Stimulated activated naive CD8-positive, alpha-beta T cell treated with anti-CD3 and anti-CD28 coated beads, Interleukin-15, amount 100 ng/mL, for 72 hours (primary cell): ENCODE measurements around the gene LRP6.
"Not testable (repeated sequence)": the region's sequence is repeated elsewhere in the genome, so short reads cannot be mapped to it uniquely, and the experiment has no call there.

ENCODE experiments used
- ATAC-seq: fragments of 150-1000 bp; cut with Tn5 transposase; 2 replicates; pipeline ENCODE4 v1.10.0; 2021; ENCODE audit warnings: mild to moderate bottlenecking, moderate library complexity
- DNase-seq, 2 donors: peaks; one replicate each; pipeline ENCODE4 v3.0.0; 2021 to 2022
- H3K27ac Mint-ChIP-seq, 2 donors: one replicate each; pipeline ENCODE4 v1.8.0; 2022; ENCODE audit warnings: mild to moderate bottlenecking in 2 of 2, mixed read lengths in 2 of 2, moderate library complexity in 2 of 2
- H3K27me3 Mint-ChIP-seq: one replicate; pipeline ENCODE4 v1.8.0; 2022; ENCODE audit warnings: mixed read lengths
- H3K4me1 Mint-ChIP-seq: one replicate; pipeline ENCODE4 v1.8.0; 2022; ENCODE audit warnings: mild to moderate bottlenecking, mixed read lengths
- H3K4me3 Mint-ChIP-seq, 2 donors: one replicate each; pipeline ENCODE4 v1.8.0; 2022; ENCODE audit warnings: mild to moderate bottlenecking in 2 of 2, mixed read lengths in 2 of 2, moderate library complexity in 1 of 2
- H3K9me3 Mint-ChIP-seq, 2 donors: one replicate each; pipeline ENCODE4 v1.8.0; 2022; ENCODE audit warnings: mixed read lengths in 2 of 2

Gene LRP6

GRCh38 chr12:12275874-12276273 is 9.0 kb upstream of the LRP6 start:
- Mint-ChIP-seq H3K4me3 (no peak overlapping the region), H3K27me3 (no peaks in the 10 kb centered on the region), H3K9me3 (peaks cover 5 to 10% of the 10 kb centered on the region in 2 donors), H3K27ac (no peak overlapping the region), H3K4me1 (no peaks in the 10 kb centered on the region)
- ATAC-seq (no peak), DNase-seq (no peak)

- H3K27ac Mint-ChIP-seq: no peak overlapping the region
- DNase-seq (no peak), ATAC-seq (no peak)
- no peaks in the 10 kb centered on the region for H3K27me3 Mint-ChIP-seq
- no peak overlapping the region for H3K4me3 Mint-ChIP-seq
- peaks cover 5 to 10% of the 10 kb centered on the region in 2 donors for H3K9me3 Mint-ChIP-seq
- no peaks in the 10 kb centered on the region for H3K4me1 Mint-ChIP-seq
Observed at GRCh38 chr12:12273291-12273957, 6.6 kb upstream of the LRP6 start.

DNA sequence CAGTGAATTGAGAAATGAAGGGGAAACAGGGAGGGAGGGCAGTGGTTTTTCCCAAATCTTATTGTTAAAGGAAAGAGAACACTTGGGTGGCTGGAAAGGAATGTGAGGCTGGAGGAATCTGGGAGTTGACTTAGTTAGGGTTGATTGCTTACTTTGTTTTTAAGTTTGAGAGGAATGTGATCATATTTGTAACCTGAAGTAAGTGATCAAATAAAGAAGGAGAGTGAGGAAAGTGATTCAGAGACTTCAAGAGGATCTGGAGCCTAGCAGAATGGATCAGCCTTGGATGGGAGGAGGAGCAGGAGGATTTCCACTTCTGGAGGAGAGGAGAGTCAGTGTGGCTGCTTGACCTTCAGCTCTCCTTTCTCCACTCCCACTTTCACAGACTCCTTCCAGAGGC is 6.0 kb upstream of the LRP6 start:
- DNase-seq: no peak
- ATAC-seq: no peak
- H3K27ac Mint-ChIP-seq: no peak overlapping the region

DNA sequence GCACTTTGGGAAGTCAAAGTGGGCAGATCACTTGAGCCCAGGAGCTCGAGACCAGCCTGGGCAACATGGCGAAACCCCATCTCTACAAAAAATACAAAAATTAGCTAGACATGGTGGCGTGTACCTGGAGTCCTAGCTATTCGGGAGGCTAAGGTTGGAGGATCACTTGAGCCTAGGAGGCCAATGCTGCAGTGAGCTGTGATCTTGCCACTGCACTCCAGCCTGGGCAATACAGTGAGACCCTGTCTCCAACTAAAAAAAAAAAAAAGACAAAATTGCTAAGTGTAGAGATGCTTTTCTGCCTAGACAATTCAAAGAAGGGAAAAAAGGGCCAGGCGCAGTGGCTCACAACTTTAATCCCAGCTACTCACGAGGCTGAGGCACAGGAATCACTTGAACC is 3.4 kb upstream of the LRP6 start:
- no peak for ATAC-seq
- no peak overlapping the region for H3K4me3 Mint-ChIP-seq

More for the DNA sequence above, 6.0 kb upstream of the LRP6 start:
- H3K4me1 Mint-ChIP-seq: no peaks in the 10 kb centered on the region
- H3K27me3 Mint-ChIP-seq: no peaks in the 10 kb centered on the region
- H3K4me3 Mint-ChIP-seq: no peak overlapping the region
- H3K9me3 Mint-ChIP-seq: peaks cover 3 to 6% of the 10 kb centered on the region in 2 donors

GRCh38 chr12:12267742-12268200 is 927 bp upstream of the LRP6 start:
- Mint-ChIP-seq H3K9me3 (no peaks in the 10 kb centered on the region), H3K27me3 (peaks cover 28% of the 10 kb centered on the region), H3K27ac (peak overlapping the region in 1 of 2 donors; percentile 90), H3K4me1 (peaks cover 22% of the 10 kb centered on the region), H3K4me3 (peak overlapping the region; percentile 89 to 95)
- DNase-seq (no peak), ATAC-seq (no peak)

More for the DNA sequence above, 3.4 kb upstream of the LRP6 start:
- peaks cover 19% of the 10 kb centered on the region for H3K27me3 Mint-ChIP-seq
- no peak for DNase-seq
- H3K27ac Mint-ChIP-seq: peak overlapping the region in 1 of 2 donors; percentile 68
- H3K9me3 Mint-ChIP-seq: no peaks in the 10 kb centered on the region
- peaks cover 22% of the 10 kb centered on the region for H3K4me1 Mint-ChIP-seq

DNA sequence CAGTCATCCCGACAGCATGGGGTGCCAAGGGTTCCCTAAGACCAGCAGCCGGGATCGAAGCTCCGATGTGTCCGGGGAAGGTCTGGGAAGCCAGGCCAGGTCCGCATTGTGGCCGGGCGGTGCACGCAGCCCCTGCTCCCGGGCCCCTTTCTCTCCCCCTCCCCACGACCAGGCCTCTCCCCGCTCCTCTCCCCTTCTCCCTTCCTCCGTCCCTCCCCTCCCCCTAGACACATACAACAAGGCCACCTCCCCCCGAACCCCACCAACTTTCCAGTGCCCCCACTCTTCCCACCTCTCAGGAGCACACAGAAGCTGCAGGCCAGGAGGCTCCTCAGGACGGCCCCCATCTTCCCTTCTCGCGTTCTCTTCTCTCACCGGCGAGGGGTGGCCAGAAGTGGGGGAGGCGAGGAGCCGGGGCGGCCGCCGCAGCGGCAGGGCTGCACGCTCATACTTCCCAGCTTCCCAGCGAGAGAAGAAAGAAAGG is 413 bp downstream of the LRP6 start:
- H3K27me3 Mint-ChIP-seq: peaks cover 28% of the 10 kb centered on the region
- peaks cover 22% of the 10 kb centered on the region for H3K4me1 Mint-ChIP-seq
- H3K9me3 Mint-ChIP-seq: no peaks in the 10 kb centered on the region
- peak overlapping the region; percentile 89 to 95 for H3K4me3 Mint-ChIP-seq
- ATAC-seq (no peak), DNase-seq (peak in 1 of 2 donors; percentile 1)
- peak overlapping the region; percentile 80 to 90 for H3K27ac Mint-ChIP-seq

DNA sequence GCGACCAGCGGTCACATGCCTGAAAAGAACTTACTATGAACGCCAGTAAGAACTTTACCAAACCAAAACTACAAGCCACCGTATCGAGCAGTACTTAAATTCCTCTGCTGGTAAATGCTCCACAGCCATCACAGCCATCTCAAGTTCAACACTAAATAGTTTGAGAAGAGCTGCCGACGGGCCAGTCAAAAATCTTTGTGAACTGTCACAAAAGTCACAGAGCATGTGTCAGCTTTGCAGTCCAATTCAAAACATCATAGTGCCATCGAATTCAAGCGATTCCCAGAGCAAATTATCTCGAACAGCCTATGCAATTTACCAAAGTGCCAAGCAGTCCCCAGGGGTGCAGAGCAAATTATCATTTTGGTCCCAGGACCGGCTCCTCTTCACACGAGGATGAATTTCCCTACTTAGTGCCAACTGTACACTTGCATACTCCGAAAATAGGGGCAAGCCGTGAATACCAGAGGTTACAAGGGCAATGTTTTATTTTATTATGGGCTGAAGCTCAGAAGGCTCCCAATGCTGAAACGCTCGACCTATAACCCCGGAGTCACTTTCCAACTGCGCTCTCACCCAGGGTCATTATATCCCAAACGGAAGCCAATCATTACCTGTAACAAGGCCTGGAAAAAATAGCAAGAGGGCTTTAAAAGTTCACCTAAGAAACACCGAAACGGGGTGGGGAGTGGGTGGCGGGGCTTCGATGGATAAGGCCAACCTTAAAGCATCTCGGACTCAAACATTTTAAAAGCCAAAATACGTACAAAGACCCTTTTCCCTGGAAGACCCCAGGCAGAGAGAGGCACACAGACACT is 1.1 kb downstream of the LRP6 start:
- DNase-seq (peak in 1 of 2 donors; percentile 3), ATAC-seq (no peak)
- H3K27me3 Mint-ChIP-seq: peaks cover 28% of the 10 kb centered on the region
- H3K9me3 Mint-ChIP-seq: no peaks in the 10 kb centered on the region
- H3K4me1 Mint-ChIP-seq: peaks cover 22% of the 10 kb centered on the region
- H3K27ac Mint-ChIP-seq: peak overlapping the region; percentile 55 to 80
- H3K4me3 Mint-ChIP-seq: peak overlapping the region; percentile 89 to 95

DNA sequence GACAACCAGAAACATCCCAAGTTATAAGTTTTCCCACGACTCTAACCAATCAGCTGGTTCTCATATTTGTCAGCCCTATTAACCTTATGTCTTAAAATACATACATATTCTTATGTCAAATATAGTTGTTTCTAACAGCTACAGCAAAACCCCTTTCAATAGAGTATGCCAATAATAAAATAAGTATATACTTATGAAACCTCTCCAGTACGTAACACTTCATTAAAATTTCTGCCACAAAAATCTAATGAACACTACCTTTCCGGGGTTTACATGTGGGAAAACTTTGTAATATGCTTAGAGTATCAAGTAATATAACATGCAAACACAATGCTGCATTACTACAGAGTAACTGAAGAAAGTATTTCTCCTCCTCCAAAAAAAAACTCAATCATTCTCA is 1.8 kb downstream of the LRP6 start:
- no peak for ATAC-seq
- H3K9me3 Mint-ChIP-seq: no peaks in the 10 kb centered on the region
- H3K4me1 Mint-ChIP-seq: peaks cover 22% of the 10 kb centered on the region
- H3K27me3 Mint-ChIP-seq: peaks cover 28% of the 10 kb centered on the region
- no peak for DNase-seq
- H3K4me3 Mint-ChIP-seq: peak overlapping the region; percentile 89 to 95
- H3K27ac Mint-ChIP-seq: no peak overlapping the region

- no peak for ATAC-seq
- Mint-ChIP-seq H3K27ac (no peak overlapping the region), H3K4me1 (peaks cover 22% of the 10 kb centered on the region), H3K27me3 (peaks cover 28% of the 10 kb centered on the region), H3K4me3 (no peak overlapping the region), H3K9me3 (no peaks in the 10 kb centered on the region)
- DNase-seq: no peak
Observed at GRCh38 chr12:12263909-12264308, 2.9 kb downstream of the LRP6 start.

DNA sequence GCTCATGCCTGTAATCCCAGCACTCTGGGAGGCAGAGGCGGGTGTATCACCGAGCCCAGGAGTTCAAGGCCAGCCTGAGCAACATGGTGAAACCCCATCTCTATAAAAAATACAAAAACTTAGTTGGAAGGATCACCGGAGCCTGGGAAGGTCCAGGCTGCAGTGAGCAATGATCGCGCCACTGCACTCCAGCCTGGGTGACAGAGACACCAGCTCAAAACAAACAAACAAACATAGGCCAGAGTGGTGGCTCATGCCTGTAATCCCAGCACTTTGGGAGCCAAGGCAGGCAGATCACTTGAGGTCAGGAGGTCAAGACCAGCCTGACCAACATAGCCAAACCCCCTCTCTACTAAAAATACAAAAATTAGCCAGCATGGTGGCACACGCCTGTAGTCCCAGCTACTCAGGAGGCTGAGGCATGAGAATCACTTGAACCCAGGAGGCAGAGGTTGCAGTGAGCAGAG is 10.5 kb downstream of the LRP6 start:
- peak overlapping the region in 1 of 2 donors; percentile 71 for H3K27ac Mint-ChIP-seq
- not testable (repeated sequence) for H3K27me3 Mint-ChIP-seq, H3K9me3 Mint-ChIP-seq, ATAC-seq, H3K4me3 Mint-ChIP-seq, H3K4me1 Mint-ChIP-seq, DNase-seq

GRCh38 chr12:12254553-12254952 is 12.3 kb downstream of the LRP6 start:
- no peak overlapping the region for H3K27ac Mint-ChIP-seq
- ATAC-seq (no peak), DNase-seq (no peak)
- H3K4me3 Mint-ChIP-seq: no peak overlapping the region
- H3K9me3 Mint-ChIP-seq: no peaks in the 10 kb centered on the region
- peaks cover 8% of the 10 kb centered on the region for H3K4me1 Mint-ChIP-seq
- no peaks in the 10 kb centered on the region for H3K27me3 Mint-ChIP-seq

- Mint-ChIP-seq H3K9me3 (no peaks in the 10 kb centered on the region), H3K4me3 (no peak overlapping the region), H3K27me3 (no peaks in the 10 kb centered on the region), H3K4me1 (peaks cover 25% of the 10 kb centered on the region), H3K27ac (no peak overlapping the region)
- ATAC-seq (no peak), DNase-seq (no peak)
Observed at GRCh38 chr12:12249216-12250050, 17.4 kb downstream of the LRP6 start.

DNA sequence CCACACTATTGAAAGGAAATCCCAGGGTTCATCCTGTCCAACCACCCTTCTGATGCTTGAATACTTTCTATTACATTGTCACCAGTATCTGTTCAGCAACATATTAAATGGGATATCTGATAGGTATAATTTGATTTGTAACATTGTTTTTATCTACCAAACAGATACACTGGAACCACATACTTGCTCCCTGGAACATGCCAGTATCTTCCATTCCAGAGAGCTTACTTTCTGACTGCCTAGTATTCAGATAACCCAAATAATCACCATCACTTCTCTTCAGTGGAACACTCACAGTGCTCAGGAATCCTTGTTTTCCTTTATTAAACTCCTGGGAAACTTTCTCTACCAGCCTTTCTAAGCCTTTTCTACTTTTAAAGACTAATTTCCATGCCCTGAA is 19.3 kb downstream of the LRP6 start:
- Mint-ChIP-seq H3K27me3 (no peaks in the 10 kb centered on the region), H3K27ac (no peak overlapping the region), H3K9me3 (no peaks in the 10 kb centered on the region), H3K4me3 (no peak overlapping the region), H3K4me1 (peaks cover 25% of the 10 kb centered on the region)
- no peak for ATAC-seq
- no peak for DNase-seq

DNA sequence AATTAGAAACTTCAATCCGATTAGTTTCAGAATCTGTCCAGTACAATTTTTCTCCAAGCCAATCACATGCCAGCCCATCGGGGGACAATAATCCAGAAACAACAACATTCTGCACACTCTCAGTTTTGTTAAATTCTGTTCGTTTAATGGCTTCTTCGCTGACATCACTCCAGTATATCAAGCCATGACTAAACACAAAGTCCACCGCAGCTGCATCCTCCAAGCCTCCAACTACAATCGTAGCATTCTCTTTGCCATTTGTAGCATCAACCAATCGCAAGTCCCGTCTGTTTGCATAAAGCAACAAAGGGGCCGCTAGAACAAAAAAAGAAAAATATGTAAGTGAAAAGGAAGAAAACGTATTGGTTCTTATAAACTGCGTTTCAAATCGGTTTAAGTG is 22.5 kb downstream of the LRP6 start:
- H3K27me3 Mint-ChIP-seq: no peaks in the 10 kb centered on the region
- no peaks in the 10 kb centered on the region for H3K9me3 Mint-ChIP-seq
- ATAC-seq (no peak), DNase-seq (no peak)
- no peak overlapping the region for H3K27ac Mint-ChIP-seq
- H3K4me3 Mint-ChIP-seq: no peak overlapping the region
- H3K4me1 Mint-ChIP-seq: peaks cover 22% of the 10 kb centered on the region

GRCh38 chr12:12240662-12241340 is 26.0 kb downstream of the LRP6 start:
- Mint-ChIP-seq H3K4me1 (peaks cover 8% of the 10 kb centered on the region), H3K27me3 (no peaks in the 10 kb centered on the region), H3K27ac (no peak overlapping the region), H3K9me3 (no peaks in the 10 kb centered on the region), H3K4me3 (no peak overlapping the region)
- DNase-seq (no peak), ATAC-seq (no peak)
